GM19240 (cell line): Measurements from ENCODE around the gene ZNF622.

Experiments
- DNase-seq: peaks from one replicate; pipeline ENCODE4 v3.0.0; 2011; ENCODE audit warnings: low spot score; ENCODE audit not compliant: insufficient read length

ZNF622 gene, protein sequence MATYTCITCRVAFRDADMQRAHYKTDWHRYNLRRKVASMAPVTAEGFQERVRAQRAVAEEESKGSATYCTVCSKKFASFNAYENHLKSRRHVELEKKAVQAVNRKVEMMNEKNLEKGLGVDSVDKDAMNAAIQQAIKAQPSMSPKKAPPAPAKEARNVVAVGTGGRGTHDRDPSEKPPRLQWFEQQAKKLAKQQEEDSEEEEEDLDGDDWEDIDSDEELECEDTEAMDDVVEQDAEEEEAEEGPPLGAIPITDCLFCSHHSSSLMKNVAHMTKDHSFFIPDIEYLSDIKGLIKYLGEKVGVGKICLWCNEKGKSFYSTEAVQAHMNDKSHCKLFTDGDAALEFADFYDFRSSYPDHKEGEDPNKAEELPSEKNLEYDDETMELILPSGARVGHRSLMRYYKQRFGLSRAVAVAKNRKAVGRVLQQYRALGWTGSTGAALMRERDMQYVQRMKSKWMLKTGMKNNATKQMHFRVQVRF

DNA sequence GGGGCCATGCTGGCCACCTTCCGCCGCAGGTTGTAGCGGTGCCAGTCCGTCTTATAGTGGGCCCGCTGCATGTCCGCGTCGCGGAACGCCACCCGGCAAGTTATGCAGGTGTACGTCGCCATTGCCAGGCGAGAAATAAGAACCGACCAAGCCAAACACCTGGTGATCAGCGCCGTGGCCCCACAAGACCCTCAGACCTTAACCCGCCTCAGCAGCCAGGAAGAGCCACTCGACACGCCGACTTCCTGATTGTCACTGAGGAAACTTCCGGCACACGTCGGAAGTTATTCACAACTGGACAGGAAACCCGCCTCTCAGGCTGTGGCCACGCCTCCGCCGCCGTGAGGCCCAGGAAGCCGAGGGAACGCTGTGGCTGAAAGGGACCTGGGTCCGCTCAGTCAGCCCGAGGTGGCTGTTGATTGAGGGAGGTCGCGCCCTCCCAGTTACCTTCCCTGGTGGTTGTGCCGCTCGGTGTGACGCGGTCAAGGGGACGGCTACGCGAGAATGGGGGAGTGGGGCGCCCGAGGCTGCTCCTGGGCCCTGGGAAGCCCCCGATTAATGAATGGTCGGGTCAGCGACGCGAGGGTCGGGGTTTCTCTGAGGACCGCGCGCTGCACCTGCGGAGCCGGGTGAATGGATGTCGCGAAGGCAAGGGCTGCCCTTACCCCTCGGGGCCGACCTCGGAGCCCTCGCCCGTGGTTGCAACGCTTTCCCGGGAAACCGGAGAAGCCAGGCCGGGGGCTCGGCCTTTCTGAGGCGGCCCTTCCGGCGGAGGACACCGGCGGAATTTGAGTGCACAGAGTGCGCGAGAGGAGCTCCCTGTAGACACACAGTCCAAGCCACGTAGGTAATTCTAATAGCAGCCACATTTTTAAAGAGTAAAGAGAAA is at the start of gene ZNF622:
Gene ZNF622 (minus strand): TSS at position 257 of the 889 bp plus-strand sequence. CDS start 135 bp downstream, at position 122.
- DNase-seq: peak; percentile 40

DNA sequence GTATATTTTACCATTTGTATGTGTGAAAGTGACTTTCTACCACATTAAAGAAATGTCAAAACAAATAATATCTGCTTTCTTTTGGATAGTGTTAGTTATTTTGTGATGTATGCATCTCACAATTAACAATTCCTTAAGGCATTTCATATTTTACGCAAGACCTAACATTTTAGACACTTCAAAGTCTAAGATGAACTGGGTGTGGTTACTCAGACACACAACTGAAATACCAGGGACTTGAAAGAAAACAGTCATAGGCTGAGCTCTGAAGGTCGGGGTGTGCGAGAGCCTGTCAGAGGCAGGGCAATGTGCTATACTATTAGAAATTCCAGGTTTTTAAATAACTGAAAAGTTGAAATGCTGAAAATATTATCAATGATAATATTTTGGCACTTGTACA is 44.5 kb upstream of the ZNF622 start:
- DNase-seq: no peak

DNA sequence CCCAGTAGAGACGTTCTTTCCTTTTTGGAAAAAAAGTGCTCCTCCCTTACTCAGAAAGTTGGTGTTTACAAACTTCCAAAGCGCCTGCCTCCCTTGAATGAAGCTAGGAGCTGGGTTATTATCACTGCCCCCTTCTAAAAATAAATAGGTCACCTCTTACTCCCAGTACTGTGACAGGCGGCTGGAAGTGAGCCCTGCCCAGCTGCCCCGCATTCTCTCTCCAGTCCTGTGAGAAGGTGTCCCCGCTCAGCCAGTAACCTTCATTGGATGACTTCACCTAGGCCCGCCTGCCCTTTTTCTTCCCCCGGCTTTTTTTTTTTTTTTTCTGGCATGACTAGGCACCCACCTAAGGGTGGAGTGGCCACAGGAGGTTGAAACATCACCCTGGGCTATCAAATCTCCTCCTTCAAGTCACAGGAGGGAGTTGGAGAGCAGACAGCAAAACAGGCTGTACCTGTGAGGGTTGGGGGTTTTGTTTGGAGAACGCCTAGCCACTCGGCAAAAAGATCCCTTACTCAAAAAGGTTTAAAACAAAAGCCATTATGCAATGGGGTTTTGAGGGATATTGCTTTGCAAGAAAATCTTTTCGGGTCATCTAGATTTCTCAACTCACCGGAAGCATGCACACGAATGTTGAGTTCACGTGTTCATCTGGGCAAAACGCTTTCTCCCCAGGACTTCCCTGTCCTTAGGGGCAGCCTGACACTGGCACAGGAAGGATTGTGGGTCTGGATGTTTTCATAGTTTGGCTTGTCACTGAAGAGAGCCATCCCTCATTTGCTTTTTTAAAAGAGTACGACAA is 43.3 kb upstream of the ZNF622 start:
- no peak for DNase-seq

DNA sequence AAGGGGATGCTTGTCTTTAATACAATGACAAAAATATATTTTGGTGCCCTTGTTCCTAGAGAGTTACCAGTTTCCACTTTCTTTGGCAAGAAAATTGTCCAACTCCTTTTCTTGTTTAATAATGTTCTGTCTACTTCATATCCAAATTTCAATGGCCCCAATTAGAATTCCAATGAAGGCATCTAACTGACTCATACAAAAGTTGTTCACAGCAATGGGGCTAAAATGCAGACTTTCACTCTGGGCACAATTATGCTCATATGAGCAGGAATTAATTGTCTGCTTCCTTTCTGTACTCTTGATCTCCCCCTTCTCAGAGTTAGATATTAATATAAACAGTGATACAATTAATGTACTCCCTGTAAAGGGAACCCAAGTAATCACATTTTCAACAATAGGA is 42.1 kb upstream of the ZNF622 start:
- DNase-seq: no peak

DNA sequence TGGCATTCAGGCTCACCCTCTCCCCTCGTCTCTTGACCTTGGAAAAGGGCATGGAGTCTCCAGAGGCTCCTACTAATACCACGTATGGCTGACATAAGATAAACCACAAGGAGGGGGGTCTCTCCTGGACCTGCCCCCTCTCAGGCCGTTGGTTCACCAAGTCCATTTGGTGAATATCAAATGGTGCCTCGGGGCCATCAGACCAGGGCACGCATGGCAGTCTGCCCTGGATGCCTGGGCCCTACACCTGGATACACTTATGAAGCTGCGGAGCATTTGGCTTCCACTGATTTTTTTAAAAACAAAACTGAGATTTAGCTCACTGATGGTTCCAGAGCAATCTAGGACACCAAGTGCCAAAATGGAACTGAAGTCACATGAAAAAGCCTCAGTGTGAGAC is 40.3 kb upstream of the ZNF622 start:
- no peak for DNase-seq

DNA sequence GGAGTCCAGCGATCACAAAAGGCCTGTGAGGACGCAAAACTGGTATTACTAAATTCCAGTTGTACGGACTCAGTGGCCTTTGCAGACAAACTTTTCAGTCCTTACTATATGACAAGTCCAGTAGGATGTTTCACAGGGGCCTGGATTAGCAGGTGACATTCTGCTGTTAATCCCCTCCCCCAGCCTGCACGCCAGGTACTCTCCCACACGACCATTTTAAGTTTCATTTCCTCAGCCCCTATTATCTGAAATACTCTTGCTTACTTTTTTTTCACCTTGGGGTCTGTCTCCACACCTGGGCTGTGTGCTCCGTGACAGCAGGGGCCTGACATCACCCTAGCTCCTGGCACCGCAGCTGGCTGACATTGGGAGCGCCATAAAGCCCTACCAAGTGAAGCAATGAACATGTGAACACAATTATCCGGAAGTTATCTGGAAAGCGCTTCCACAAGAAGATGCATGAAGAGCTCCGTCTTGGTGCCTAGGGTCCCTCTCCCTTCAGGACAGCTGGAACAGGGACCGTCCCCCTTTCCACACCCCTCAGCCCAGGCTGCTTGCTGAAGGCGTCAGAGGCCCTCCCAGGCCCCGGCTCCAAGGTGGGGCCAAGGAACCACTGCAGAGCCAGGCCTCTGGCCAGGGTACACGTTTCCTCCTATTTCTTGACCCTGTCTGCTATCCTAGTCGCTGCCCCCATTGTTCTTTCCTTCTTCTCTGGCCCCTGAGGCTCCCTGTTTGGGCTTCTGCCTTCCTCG is 39.7 kb upstream of the ZNF622 start:
- no peak for DNase-seq

DNA sequence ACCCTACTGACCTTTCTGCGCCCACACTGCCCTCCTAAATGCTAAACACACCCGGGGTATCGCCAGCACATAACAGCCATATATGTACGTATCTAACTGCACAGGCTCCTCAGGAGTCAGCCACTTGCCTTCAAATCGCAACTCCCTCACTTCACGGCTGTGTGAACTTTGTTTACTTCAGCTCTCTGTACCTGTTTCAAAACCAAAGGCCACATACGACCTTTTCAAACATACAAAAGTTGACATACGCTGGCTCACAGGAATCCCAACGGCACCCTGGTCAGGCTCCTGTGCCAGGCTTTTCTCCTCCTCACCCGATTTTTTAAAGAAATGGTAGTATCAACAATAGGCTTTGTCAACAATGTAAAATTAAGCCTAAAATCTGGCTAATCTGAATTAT is 39.0 kb upstream of the ZNF622 start:
- DNase-seq: no peak

DNA sequence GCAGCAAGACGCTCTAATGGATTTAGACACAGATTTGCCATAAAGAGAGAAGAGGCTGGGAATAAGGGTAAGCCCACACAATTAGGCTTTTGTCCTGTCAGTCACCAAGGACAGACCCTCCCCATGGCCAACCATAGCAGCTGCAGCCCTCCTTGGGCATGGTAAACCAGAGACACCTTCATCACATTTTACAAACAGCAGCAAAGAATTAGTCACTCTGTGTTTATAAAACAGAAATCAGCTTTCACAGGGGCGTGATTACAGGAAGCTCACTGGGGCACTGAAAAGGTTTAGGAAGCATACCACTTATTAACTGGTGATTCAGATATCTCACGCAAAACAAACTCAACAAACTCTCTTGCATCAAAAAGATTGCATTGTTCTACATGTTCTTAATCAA is 37.3 kb upstream of the ZNF622 start:
- no peak for DNase-seq

DNA sequence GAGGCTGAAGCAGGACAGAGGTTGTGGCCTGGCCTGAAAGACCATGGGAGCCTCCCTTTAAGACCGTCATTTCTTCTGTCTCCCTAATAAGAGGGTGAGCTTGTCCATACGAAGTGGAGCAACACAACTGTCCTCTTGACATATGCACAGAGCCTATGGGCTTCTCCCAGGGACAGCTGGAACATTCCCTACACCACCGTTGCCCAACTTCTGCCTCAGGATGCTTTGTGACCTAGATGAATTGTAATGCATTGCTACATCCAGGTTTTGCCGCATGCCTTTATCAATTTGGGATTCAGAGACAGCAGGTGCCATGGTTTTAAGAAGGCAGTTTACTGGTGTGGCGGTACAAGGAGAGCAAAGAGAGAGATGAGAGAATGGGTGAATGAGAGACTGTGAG is 34.4 kb upstream of the ZNF622 start:
- no peak for DNase-seq

DNA sequence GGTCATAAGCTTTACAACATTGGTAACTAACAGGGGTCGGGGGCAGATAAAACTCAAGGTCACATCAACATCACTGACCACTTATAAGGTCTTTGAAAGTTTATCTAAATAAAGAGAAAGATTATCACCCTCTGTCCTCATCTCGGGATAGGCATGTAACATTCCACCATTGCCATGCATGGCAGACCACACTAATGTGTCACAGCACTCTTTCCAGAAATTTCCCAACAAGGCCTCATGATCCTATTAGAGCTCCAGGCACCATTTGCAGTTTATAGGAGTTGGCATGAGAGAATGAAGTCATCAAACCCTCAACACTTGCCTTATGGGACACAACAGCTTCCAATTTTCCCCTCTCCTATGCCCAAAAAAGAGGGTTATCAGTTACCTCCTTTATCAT is 31.9 kb upstream of the ZNF622 start:
- no peak for DNase-seq

DNA sequence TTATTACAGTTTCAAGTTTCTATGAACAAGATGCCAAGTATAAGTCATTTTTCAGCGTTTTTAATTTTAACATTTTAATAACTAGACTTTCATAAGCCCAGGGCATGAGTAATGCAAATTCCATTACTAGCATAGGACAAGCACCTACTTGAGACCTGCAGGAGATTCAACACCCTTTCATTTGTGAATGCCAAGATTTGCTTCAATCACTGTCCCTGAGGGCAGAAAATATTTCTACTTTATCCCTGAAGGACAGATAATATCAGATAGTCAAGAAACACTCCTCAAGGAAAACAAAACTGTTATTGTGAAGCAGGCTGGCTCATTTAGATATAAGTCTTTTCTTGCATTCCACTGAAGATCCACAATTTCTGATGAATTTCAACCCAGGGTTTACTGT is 27.7 kb upstream of the ZNF622 start:
- DNase-seq: no peak

DNA sequence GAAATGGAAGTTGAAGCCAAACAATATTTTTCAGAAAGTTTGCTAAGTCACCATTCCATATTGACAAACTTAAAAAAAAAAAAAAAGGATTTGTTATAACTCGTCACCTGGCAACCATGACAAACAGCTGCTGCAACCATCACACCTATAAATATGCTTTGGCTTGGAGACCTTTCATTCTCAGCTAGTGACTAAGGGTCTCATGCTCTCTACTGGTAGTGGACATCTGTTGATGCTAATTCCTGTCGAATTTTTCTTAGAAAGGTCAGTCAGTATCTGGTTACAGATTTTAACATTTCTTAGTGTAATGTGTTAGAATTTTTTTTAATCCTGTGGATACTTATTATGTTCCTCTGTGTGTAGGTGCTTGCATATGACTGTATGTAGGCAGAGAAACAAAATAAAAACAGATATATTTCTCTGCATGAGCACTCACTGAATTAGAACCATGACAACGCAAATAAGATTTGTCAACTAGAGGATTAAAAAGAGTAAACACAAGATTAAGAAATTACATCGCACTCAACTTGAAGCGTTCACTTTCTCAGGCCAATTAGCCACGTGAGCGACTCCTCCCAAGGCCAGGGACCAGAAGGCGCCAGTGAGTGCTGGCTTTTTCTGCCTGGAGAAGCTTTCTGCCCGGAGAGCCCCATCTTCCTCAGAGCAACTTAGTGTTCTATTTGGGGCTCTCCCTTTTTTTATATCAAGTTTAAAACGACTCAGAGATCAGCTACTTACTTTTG is 27.0 kb upstream of the ZNF622 start:
- no peak for DNase-seq

DNA sequence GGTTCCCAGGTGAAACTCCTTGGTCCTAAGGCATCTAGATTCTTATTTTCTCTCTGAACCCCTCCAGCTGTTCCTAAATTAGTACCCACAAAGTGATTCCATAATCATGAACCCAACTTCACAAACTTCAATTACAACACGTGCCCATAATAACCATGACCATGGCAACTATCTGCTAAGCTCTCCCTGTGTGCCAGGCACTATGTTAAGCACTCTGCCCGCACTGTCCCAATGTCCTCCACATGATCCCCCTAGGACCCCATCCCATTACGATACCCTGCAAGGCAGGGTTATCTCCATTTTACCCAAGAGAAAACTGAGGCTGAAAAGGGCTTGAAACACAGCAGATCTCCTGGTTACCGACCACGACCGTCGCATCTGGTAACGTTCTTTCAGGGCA is 25.3 kb upstream of the ZNF622 start:
- no peak for DNase-seq

DNA sequence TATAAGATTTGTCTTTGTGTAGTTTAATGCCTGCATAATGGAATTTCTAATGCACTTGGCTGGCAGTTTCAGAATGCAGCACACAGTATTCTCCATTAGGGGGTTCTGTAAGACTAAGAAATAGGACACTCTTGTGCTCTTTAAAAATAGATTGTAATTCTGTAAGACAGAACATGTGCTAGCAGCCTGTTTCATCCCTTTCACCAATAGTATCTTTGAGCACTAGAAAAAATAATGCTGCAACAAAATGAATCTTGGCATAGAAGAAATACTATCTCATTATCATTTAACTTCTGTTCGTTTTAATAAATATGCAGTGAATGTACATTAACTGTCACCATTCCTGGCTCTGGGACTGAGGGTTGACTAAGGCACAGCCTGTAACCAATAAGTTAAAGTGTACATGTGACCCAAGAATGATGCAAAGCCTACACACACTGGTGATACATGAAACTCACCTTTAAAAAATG is 23.8 kb upstream of the ZNF622 start:
- no peak for DNase-seq

DNA sequence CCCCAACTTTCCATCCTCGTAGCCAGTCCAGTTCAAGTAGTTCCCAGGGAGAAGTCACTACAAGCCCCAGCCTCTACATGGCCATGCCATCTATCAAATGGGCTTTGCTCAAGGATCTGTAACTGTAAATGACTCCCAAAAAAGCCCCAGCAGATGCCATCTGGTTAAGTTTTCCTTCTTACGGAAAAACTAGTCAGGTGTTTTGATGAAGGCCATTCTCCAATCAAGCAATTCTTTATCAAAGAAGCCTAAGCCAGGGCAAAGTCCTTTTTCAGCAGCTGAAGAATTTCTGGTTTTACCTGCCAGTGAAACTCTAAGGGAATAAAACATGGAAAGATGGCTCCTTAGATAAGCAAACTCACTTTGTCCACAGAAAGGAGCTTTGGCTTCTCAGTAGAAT is 21.9 kb upstream of the ZNF622 start:
- no peak for DNase-seq

DNA sequence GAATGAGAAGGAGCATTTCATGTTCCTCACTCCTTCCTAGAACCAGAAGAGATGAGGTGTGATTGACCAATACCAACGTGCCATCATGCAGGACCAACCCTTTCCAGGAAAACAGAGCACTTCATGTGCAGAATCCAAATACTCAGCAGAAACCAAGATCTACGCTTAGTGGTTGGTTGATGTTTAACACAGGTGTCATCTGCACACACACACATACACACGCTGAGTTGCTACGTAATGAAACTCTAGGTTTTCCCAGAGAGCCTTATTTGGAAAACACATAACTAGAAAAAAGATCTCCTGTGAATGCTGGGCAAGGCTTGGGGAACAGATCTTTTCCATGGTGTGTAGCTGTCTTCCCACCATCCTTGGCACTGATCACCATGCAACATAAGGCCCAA is 21.1 kb upstream of the ZNF622 start:
- no peak for DNase-seq

DNA sequence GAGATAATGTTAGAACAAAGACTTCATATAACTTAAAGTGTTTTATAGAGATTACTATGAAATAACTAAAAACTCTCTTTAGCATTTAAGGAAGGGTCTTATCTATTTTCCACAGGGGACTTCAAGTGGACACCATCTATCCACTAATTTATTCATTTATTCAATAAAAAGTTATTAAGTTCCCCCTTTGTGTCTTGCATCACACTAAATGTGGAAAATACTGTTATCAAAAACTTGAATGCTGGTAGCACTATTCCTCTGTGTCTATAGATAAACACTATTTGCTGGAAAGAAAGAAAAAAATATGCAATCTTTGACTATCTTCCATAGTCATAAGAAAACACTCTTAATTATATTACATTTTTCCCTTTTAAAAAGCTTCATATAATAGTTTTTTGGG is 20.1 kb upstream of the ZNF622 start:
- no peak for DNase-seq

DNA sequence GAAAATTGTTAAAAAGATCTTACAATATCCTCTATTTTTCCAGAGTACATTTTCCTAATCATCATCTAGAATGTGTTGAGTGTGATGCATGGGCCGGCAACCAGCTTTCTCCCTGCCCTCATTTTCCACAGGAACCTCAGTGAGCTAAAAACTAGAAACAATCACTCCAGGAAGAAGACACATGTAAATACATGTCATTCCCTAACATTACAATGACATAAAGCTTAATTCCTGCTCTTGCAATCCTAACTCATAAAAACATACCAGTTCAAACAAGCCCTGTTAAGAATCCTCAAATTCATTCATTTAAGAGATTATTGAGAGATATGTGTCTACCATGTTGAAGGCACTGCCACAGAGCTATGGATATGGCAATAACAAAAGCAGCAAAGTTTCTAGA is 18.5 kb upstream of the ZNF622 start:
- no peak for DNase-seq

DNA sequence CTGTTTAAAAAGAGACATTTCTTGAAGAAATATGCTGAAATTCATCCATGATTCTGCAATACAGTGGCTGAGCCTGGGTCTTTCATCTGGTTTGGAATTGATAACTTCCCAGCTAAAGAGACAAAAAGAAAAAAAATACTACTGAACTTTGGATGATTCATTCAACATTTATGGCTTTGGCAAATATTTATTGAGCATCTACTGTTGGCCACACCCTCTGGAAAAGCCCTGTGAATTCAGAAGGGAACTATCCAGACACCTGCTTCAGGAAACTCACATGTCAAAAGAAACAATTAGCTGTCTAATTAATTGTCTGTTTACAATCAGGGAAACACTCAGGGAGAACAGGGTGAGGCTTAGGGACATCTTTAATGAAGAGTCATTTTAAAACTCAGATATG is 17.8 kb upstream of the ZNF622 start:
- DNase-seq: no peak

DNA sequence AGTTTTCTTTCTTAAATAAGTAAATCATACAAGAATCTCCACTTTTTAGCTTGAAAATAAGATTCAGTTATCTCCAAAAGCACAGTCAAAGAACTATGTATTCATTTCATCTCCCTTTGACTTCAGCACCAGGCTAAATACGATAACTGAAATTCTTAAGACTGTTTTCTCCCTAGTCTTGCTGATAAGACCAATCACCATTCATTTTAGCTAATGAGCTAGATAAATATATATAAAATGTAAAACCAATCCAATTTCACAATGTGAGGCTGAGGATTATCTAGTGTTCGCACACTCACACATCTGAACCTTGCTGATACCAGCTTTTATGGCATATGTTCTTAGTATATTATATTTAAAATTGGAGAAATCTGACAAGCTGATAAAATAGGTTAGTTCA is 17.3 kb upstream of the ZNF622 start:
- no peak for DNase-seq
